ENCODE measurements around the gene RFC3. TPM values are rescaled to one million over a fixed set of nuclear protein-coding genes. Genes with fewer than 3 reads are reported as not detected.

The RFC3 gene
- total and polyA plus RNA-seq, 8 donors = 8.0 to 27.3 (median 20.9) TPM

- TF ChIP-seq CTCF (IDR thresholded peaks at IDR 0.05) = no peak
- H3K4me3 ChIP-seq = no peak overlapping the region
- no peaks in the 10 kb centered on the region for H3K27me3 ChIP-seq
- DNase-seq (no peak), ATAC-seq (no peak)
- no peak overlapping the region for H3K27ac ChIP-seq
- H3K36me3 ChIP-seq = no peaks in the 10 kb centered on the region
- H3K9me3 ChIP-seq = peaks cover 0 to 4% of the 10 kb centered on the region in 2 donors
- intact Hi-C loops (cut with DNase I) = no loop called here
- no peaks in the 10 kb centered on the region for H3K4me1 ChIP-seq
These were observed 54.0 kb downstream of the RFC3 start for GRCh38 chr13:33872005-33872351.

GRCh38 chr13:33873251-33873908, 55.4 kb downstream of the RFC3 start:
- intact Hi-C loops (cut with DNase I) = no loop called here
- Histone ChIP-seq H3K4me1 (no peaks in the 10 kb centered on the region), H3K36me3 (no peaks in the 10 kb centered on the region), H3K4me3 (no peak overlapping the region), H3K27ac (no peak overlapping the region), H3K27me3 (no peaks in the 10 kb centered on the region), H3K9me3 (peaks cover 0 to under 1% of the 10 kb centered on the region in 2 donors)
- DNase-seq (no peak), ATAC-seq (no peak)
- TF ChIP-seq CTCF (IDR thresholded peaks at IDR 0.05) = no peak

GRCh38 chr13:33874871-33875270, 56.9 kb downstream of the RFC3 start:
- no peaks in the 10 kb centered on the region for H3K4me1 ChIP-seq
- intact Hi-C loops (cut with DNase I) = no loop called here
- no peaks in the 10 kb centered on the region for H3K36me3 ChIP-seq
- DNase-seq = no peak
- no peaks in the 10 kb centered on the region for H3K27me3 ChIP-seq
- H3K4me3 ChIP-seq = no peak overlapping the region
- H3K27ac ChIP-seq = no peak overlapping the region
- H3K9me3 ChIP-seq = no peaks in the 10 kb centered on the region
- no peak for TF ChIP-seq CTCF (IDR thresholded peaks at IDR 0.05)
- ATAC-seq = no peak

- intact Hi-C loops (cut with DNase I) = no loop called here
- DNase-seq (no peak), ATAC-seq (no peak)
- Histone ChIP-seq H3K27ac (no peak overlapping the region), H3K27me3 (no peaks in the 10 kb centered on the region), H3K4me1 (no peaks in the 10 kb centered on the region), H3K36me3 (no peaks in the 10 kb centered on the region), H3K4me3 (no peak overlapping the region), H3K9me3 (no peaks in the 10 kb centered on the region)
- no peak for TF ChIP-seq CTCF (IDR thresholded peaks at IDR 0.05)
These were observed 57.9 kb downstream of the RFC3 start for GRCh38 chr13:33875618-33876401.

GRCh38 chr13:33876716-33877394, 58.9 kb downstream of the RFC3 start:
- Histone ChIP-seq H3K27me3 (no peaks in the 10 kb centered on the region), H3K4me3 (no peak overlapping the region), H3K27ac (no peak overlapping the region), H3K36me3 (no peaks in the 10 kb centered on the region), H3K9me3 (no peaks in the 10 kb centered on the region), H3K4me1 (no peaks in the 10 kb centered on the region)
- ATAC-seq = no peak
- intact Hi-C loops (cut with DNase I) = no loop called here
- TF ChIP-seq CTCF (IDR thresholded peaks at IDR 0.05) = no peak
- no peak for DNase-seq

Data from left lung (tissue), 10 donors.